ENCODE data around the gene FSIP1. TPM values are rescaled to one million over a fixed set of nuclear protein-coding genes. Genes with fewer than 3 reads are reported as not detected.

Gene FSIP1
- total RNA-seq, 2 donors from 2014 or later, result 0.14 to 0.21 TPM

DNA sequence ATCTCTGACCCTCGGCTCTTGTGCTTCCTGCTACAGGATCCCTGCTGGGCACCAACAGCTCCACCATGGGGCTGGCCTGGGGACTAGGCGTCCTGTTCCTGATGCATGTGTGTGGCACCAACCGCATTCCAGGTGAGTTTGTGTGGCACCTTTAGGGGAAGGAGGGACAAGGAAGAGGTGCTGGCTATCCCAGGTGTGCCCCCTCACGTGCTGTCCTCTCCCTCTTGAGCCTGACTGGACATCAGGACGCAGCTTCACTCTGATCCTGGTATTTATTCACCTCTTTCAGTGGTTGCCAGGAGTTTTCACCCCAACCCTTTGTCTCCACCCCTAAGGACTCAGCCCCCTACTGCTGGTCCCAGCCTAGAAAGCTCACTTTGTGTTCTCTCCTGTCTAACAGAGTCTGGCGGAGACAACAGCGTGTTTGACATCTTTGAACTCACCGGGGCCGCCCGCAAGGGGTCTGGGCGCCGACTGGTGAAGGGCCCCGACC is 200.8 kb downstream of the FSIP1 start:
- H3K27me3 ChIP-seq (replicated peaks; ENCODE audit: insufficient read depth), result no peaks in the 10 kb centered on the region
- H3K9me3 ChIP-seq, result no peaks in the 10 kb centered on the region
- no peak for ATAC-seq (ENCODE audit: insufficient number of reproducible peaks, low FRiP score, low read depth)
- H3K4me1 ChIP-seq (ENCODE audit: control insufficient read depth in 1 of 2, low read depth in 2 of 2), result peaks cover 0 to 24% of the 10 kb centered on the region in 2 donors
- H3K36me3 ChIP-seq, result peaks cover 4% of the 10 kb centered on the region
- no peak for DNase-seq (ENCODE audit: low spot score)
- peak overlapping the region; percentile 74 for H3K4me3 ChIP-seq
- TF ChIP-seq, protein P1, sequence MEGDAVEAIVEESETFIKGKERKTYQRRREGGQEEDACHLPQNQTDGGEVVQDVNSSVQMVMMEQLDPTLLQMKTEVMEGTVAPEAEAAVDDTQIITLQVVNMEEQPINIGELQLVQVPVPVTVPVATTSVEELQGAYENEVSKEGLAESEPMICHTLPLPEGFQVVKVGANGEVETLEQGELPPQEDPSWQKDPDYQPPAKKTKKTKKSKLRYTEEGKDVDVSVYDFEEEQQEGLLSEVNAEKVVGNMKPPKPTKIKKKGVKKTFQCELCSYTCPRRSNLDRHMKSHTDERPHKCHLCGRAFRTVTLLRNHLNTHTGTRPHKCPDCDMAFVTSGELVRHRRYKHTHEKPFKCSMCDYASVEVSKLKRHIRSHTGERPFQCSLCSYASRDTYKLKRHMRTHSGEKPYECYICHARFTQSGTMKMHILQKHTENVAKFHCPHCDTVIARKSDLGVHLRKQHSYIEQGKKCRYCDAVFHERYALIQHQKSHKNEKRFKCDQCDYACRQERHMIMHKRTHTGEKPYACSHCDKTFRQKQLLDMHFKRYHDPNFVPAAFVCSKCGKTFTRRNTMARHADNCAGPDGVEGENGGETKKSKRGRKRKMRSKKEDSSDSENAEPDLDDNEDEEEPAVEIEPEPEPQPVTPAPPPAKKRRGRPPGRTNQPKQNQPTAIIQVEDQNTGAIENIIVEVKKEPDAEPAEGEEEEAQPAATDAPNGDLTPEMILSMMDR (IDR thresholded peaks at IDR 0.05), result no peak
- peak overlapping the region in 1 of 2 donors; percentile 72 for H3K27ac ChIP-seq

DNA sequence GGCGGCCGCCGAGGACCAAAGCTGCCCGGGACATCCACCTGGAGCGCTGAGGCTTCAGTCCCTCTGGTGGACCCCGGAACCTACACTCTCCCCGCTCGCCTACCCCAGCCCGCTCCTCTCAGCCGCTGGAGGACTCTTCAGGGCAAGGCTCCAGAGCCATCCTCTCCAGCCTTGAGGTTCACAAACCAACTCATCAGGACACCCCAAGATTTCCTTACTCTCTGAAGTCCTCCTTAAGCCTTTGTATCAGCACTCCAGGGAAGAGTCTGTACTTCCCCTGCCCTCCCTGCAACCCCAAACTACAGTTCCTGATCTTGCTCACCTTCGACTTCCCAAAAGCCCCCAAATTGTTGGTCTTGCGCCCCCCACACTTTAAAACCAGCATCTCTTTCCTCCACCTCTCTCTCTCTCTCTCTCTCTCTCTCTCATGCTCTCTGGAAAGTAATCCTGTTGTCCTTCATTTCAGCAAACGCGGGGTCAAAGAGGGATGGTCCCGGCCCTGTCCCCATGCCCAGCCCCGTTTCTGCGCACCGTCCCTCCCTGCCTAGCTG is 201.3 kb downstream of the FSIP1 start:
- Histone ChIP-seq H3K27me3 (replicated peaks; ENCODE audit: insufficient read depth) (no peaks in the 10 kb centered on the region), H3K4me1 (ENCODE audit: control insufficient read depth in 1 of 2, low read depth in 2 of 2) (peaks cover 0 to 24% of the 10 kb centered on the region in 2 donors), H3K36me3 (peaks cover 4% of the 10 kb centered on the region), H3K27ac (peak overlapping the region; percentile 47 to 72), H3K4me3 (peak overlapping the region; percentile 74), H3K9me3 (no peaks in the 10 kb centered on the region)
- ATAC-seq (ENCODE audit: insufficient number of reproducible peaks, low FRiP score, low read depth), result peak; percentile 8
- no peak for DNase-seq (ENCODE audit: low spot score)
- TF ChIP-seq, protein P1 (IDR thresholded peaks at IDR 0.05), result no peak

- TF ChIP-seq, protein P1 (IDR thresholded peaks at IDR 0.05), result no peak
- Histone ChIP-seq H3K27me3 (replicated peaks; ENCODE audit: insufficient read depth) (no peaks in the 10 kb centered on the region), H3K27ac (peak within 1 kb of the TSS; percentile 60 to 72), H3K4me3 (peak within 1 kb of the TSS; percentile 74), H3K4me1 (ENCODE audit: control insufficient read depth in 1 of 2, low read depth in 2 of 2) (peaks cover 0 to 24% of the 10 kb centered on the region in 2 donors), H3K36me3 (peaks cover 2% of the 10 kb centered on the region), H3K9me3 (no peaks in the 10 kb centered on the region)
- DNase-seq (ENCODE audit: low spot score) (peak; percentile 53), ATAC-seq (ENCODE audit: insufficient number of reproducible peaks, low FRiP score, low read depth) (peak; percentile 17)
Observed at GRCh38 chr15:39580485-39581241, 202.0 kb downstream of the FSIP1 start, which contains the start of gene THBS1. Gene THBS1, plus strand, starts transcription at chr15:39581079. Its CDS starts 779 bp downstream, at chr15:39581858.

DNA sequence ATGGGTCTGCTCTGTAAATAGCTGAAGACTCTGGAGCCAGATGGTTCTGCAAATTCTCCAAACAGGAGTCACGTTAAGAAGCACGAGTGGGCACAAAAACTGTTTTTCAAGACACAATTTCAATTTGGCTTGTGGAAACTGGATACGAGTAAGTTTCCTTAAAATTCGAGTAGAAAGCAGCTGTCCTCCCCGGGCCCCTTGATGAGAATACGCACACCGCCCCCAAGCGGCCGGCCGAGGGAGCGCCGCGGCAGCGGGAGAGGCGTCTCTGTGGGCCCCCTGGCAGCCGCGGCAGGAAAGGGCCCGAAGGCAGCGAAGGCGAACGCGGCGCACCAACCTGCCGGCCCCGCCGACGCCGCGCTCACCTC is 202.5 kb downstream of the FSIP1 start:
- Histone ChIP-seq H3K27me3 (replicated peaks; ENCODE audit: insufficient read depth) (no peaks in the 10 kb centered on the region), H3K4me1 (ENCODE audit: control insufficient read depth in 1 of 2, low read depth in 2 of 2) (peaks cover 0 to 24% of the 10 kb centered on the region in 2 donors), H3K27ac (peak overlapping the region; percentile 60 to 72), H3K9me3 (no peaks in the 10 kb centered on the region), H3K4me3 (peak overlapping the region; percentile 74), H3K36me3 (no peaks in the 10 kb centered on the region)
- TF ChIP-seq, protein P1 (IDR thresholded peaks at IDR 0.05), result peak; percentile 89
- ATAC-seq (ENCODE audit: insufficient number of reproducible peaks, low FRiP score, low read depth) (peak; percentile 40), DNase-seq (ENCODE audit: low spot score) (peak; percentile 72)

- H3K4me1 ChIP-seq (ENCODE audit: control insufficient read depth in 1 of 2, low read depth in 2 of 2), result peaks cover 0 to 24% of the 10 kb centered on the region in 2 donors
Observed at GRCh38 chr15:39579487-39580116, 203.0 kb downstream of the FSIP1 start.

More at GRCh38 chr15:39579487-39580116, 203.0 kb downstream of the FSIP1 start:
- H3K27me3 ChIP-seq (replicated peaks; ENCODE audit: insufficient read depth), result no peaks in the 10 kb centered on the region
- TF ChIP-seq, protein P1 (IDR thresholded peaks at IDR 0.05), result no peak
- no peaks in the 10 kb centered on the region for H3K9me3 ChIP-seq
- DNase-seq (ENCODE audit: low spot score) (no peak), ATAC-seq (ENCODE audit: insufficient number of reproducible peaks, low FRiP score, low read depth) (no peak)
- H3K4me3 ChIP-seq, result peak overlapping the region; percentile 74
- H3K27ac ChIP-seq, result peak overlapping the region; percentile 47 to 72
- H3K36me3 ChIP-seq, result no peaks in the 10 kb centered on the region
